ENCODE data around the gene SSU72.
A peak's percentile ranks its signal among the peaks of the same experiment; 100 is the strongest.

SSU72 gene

GRCh38 chr1:1574721-1575537 is at the start of gene SSU72:
Gene SSU72, minus strand, starts transcription at chr1:1574863. Its CDS starts 306 bp downstream, at chr1:1574557.
- DNase-seq (ENCODE audit: extremely low read depth in 1 of 2, low read depth in 1 of 2): peak; percentile 79 to 90

- DNase-seq (ENCODE audit: extremely low read depth in 1 of 2, low read depth in 1 of 2): no peak
Measured at GRCh38 chr1:1623631-1624442, 49.2 kb upstream of the SSU72 start.

- no peak for DNase-seq (ENCODE audit: extremely low read depth in 1 of 2, low read depth in 1 of 2)
Measured at GRCh38 chr1:1623181-1623630, 48.5 kb upstream of the SSU72 start.

GRCh38 chr1:1622788-1623094 is 48.1 kb upstream of the SSU72 start:
- DNase-seq (ENCODE audit: extremely low read depth in 1 of 2, low read depth in 1 of 2): no peak

- no peak for DNase-seq (ENCODE audit: extremely low read depth in 1 of 2, low read depth in 1 of 2)
Measured at GRCh38 chr1:1622010-1622787, 47.5 kb upstream of the SSU72 start.

GRCh38 chr1:1621173-1622009 is 46.7 kb upstream of the SSU72 start:
- DNase-seq (ENCODE audit: extremely low read depth in 1 of 2, low read depth in 1 of 2): no peak

- no peak for DNase-seq (ENCODE audit: extremely low read depth in 1 of 2, low read depth in 1 of 2)
Measured at GRCh38 chr1:1620433-1621139, 45.9 kb upstream of the SSU72 start.

- DNase-seq (ENCODE audit: extremely low read depth in 1 of 2, low read depth in 1 of 2): no peak
Measured at GRCh38 chr1:1619917-1620361, 45.3 kb upstream of the SSU72 start.

- no peak for DNase-seq (ENCODE audit: extremely low read depth in 1 of 2, low read depth in 1 of 2)
Measured at GRCh38 chr1:1618396-1619068, 43.9 kb upstream of the SSU72 start.

- no peak for DNase-seq (ENCODE audit: extremely low read depth in 1 of 2, low read depth in 1 of 2)
Measured at GRCh38 chr1:1617925-1618324, 43.3 kb upstream of the SSU72 start.

- DNase-seq (ENCODE audit: extremely low read depth in 1 of 2, low read depth in 1 of 2): no peak
Measured at GRCh38 chr1:1617516-1617915, 42.9 kb upstream of the SSU72 start.

- DNase-seq (ENCODE audit: extremely low read depth in 1 of 2, low read depth in 1 of 2): no peak
Measured at GRCh38 chr1:1616838-1617237, 42.2 kb upstream of the SSU72 start.

- DNase-seq (ENCODE audit: extremely low read depth in 1 of 2, low read depth in 1 of 2): no peak
Measured at GRCh38 chr1:1616045-1616790, 41.6 kb upstream of the SSU72 start.

- DNase-seq (ENCODE audit: extremely low read depth in 1 of 2, low read depth in 1 of 2): peak; percentile 94 to 98
Measured at GRCh38 chr1:1615256-1616044, 40.8 kb upstream of the SSU72 start, which contains the start of gene MIB2. Gene MIB2, plus strand, starts transcription at chr1:1615500. Its CDS starts 7,953 bp downstream, at chr1:1623453.

GRCh38 chr1:1614954-1615255 is 40.2 kb upstream of the SSU72 start:
- no peak for DNase-seq (ENCODE audit: extremely low read depth in 1 of 2, low read depth in 1 of 2)

GRCh38 chr1:1614204-1614953 is 39.7 kb upstream of the SSU72 start:
- DNase-seq (ENCODE audit: extremely low read depth in 1 of 2, low read depth in 1 of 2): peak in 1 of 2 donors; percentile 38

GRCh38 chr1:1613509-1614082 is 38.9 kb upstream of the SSU72 start:
- DNase-seq (ENCODE audit: extremely low read depth in 1 of 2, low read depth in 1 of 2): no peak

Measured in activated CD8-positive, alpha-beta memory T cell treated with anti-CD3 and anti-CD28 coated beads for 1 hour (primary cell).